ENCODE data around the gene EBF4.

DNA sequence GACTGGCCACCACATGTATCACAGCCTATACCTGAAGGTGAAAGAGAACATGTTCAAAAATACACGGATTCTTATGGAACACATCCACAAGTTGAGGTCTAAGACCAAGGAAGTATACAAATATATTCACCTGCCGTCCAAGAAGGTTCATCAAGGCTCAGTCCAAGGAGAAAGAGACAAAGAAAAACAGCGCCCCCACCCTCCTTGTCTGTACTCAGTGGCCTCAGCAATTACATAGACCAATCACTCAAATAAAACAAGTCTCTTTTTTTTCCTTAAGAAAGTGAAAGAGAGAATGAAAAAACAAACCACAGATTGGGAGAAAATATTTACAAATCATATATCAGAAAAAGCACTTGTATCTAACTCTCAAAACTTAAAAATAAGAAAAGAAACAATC lies 88.4 kb downstream of the EBF4 start:
- TF ChIP-seq, protein P1, sequence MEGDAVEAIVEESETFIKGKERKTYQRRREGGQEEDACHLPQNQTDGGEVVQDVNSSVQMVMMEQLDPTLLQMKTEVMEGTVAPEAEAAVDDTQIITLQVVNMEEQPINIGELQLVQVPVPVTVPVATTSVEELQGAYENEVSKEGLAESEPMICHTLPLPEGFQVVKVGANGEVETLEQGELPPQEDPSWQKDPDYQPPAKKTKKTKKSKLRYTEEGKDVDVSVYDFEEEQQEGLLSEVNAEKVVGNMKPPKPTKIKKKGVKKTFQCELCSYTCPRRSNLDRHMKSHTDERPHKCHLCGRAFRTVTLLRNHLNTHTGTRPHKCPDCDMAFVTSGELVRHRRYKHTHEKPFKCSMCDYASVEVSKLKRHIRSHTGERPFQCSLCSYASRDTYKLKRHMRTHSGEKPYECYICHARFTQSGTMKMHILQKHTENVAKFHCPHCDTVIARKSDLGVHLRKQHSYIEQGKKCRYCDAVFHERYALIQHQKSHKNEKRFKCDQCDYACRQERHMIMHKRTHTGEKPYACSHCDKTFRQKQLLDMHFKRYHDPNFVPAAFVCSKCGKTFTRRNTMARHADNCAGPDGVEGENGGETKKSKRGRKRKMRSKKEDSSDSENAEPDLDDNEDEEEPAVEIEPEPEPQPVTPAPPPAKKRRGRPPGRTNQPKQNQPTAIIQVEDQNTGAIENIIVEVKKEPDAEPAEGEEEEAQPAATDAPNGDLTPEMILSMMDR (IDR thresholded peaks at IDR 0.05), result no peak
- TF ChIP-seq POLR2AphosphoS5 (IDR thresholded peaks at IDR 0.05), result no peak
